ENCODE data around the gene DENND2D.

The DENND2D gene

GRCh38 chr1:111195002-111195684, 5.3 kb downstream of the DENND2D start:
- H3K36me3 ChIP-seq (ENCODE audit: control insufficient read depth, insufficient read depth, low read length) = no peaks in the 10 kb centered on the region
- H3K27ac ChIP-seq (ENCODE audit: insufficient read depth, low read depth, low read length, poor library complexity, severe bottlenecking) = no peak overlapping the region
- H3K4me1 ChIP-seq (ENCODE audit: control insufficient read depth, insufficient read depth, low read length) = peaks cover 5% of the 10 kb centered on the region
- H3K4me3 ChIP-seq (ENCODE audit: insufficient read depth, low read depth, low read length) = no peak overlapping the region
- 94 to 95% methylated on average over 4 of the region's 4 CpGs for WGBS, 2 experiments
- no peaks in the 10 kb centered on the region for H3K9me3 ChIP-seq (ENCODE audit: control insufficient read depth, low read length)
- H3K27me3 ChIP-seq (ENCODE audit: control insufficient read depth, insufficient read depth, low read length, poor library complexity, severe bottlenecking) = no peaks in the 10 kb centered on the region

- WGBS, 2 experiments = 93 to 94% methylated on average over 3 of the region's 3 CpGs
- H3K4me3 ChIP-seq (ENCODE audit: insufficient read depth, low read depth, low read length) = no peak overlapping the region
- H3K27me3 ChIP-seq (ENCODE audit: control insufficient read depth, insufficient read depth, low read length, poor library complexity, severe bottlenecking) = no peaks in the 10 kb centered on the region
- H3K36me3 ChIP-seq (ENCODE audit: control insufficient read depth, insufficient read depth, low read length) = no peaks in the 10 kb centered on the region
- H3K9me3 ChIP-seq (ENCODE audit: control insufficient read depth, low read length) = no peaks in the 10 kb centered on the region
- peaks cover 5% of the 10 kb centered on the region for H3K4me1 ChIP-seq (ENCODE audit: control insufficient read depth, insufficient read depth, low read length)
- no peak overlapping the region for H3K27ac ChIP-seq (ENCODE audit: insufficient read depth, low read depth, low read length, poor library complexity, severe bottlenecking)
These were observed 6.5 kb downstream of the DENND2D start for GRCh38 chr1:111193712-111194480.

GRCh38 chr1:111192658-111193519, 7.6 kb downstream of the DENND2D start:
- Histone ChIP-seq H3K27me3 (ENCODE audit: control insufficient read depth, insufficient read depth, low read length, poor library complexity, severe bottlenecking) (no peaks in the 10 kb centered on the region), H3K27ac (ENCODE audit: insufficient read depth, low read depth, low read length, poor library complexity, severe bottlenecking) (no peak overlapping the region), H3K9me3 (ENCODE audit: control insufficient read depth, low read length) (no peaks in the 10 kb centered on the region), H3K4me1 (ENCODE audit: control insufficient read depth, insufficient read depth, low read length) (peaks cover 5% of the 10 kb centered on the region), H3K36me3 (ENCODE audit: control insufficient read depth, insufficient read depth, low read length) (no peaks in the 10 kb centered on the region), H3K4me3 (ENCODE audit: insufficient read depth, low read depth, low read length) (no peak overlapping the region)
- WGBS, 2 experiments = 77 to 78% methylated on average over 10 of the region's 10 CpGs

- Histone ChIP-seq H3K4me3 (ENCODE audit: insufficient read depth, low read depth, low read length) (no peak overlapping the region), H3K27ac (ENCODE audit: insufficient read depth, low read depth, low read length, poor library complexity, severe bottlenecking) (no peak overlapping the region), H3K4me1 (ENCODE audit: control insufficient read depth, insufficient read depth, low read length) (peaks cover 5% of the 10 kb centered on the region), H3K36me3 (ENCODE audit: control insufficient read depth, insufficient read depth, low read length) (peaks cover 1% of the 10 kb centered on the region), H3K9me3 (ENCODE audit: control insufficient read depth, low read length) (no peaks in the 10 kb centered on the region), H3K27me3 (ENCODE audit: control insufficient read depth, insufficient read depth, low read length, poor library complexity, severe bottlenecking) (no peaks in the 10 kb centered on the region)
- 92 to 93% methylated on average over 5 of the region's 5 CpGs for WGBS, 2 experiments
These were observed 8.4 kb downstream of the DENND2D start for GRCh38 chr1:111192074-111192473.

GRCh38 chr1:111191496-111191895, 8.9 kb downstream of the DENND2D start:
- Histone ChIP-seq H3K27me3 (ENCODE audit: control insufficient read depth, insufficient read depth, low read length, poor library complexity, severe bottlenecking) (no peaks in the 10 kb centered on the region), H3K27ac (ENCODE audit: insufficient read depth, low read depth, low read length, poor library complexity, severe bottlenecking) (no peak overlapping the region), H3K4me1 (ENCODE audit: control insufficient read depth, insufficient read depth, low read length) (peaks cover 4% of the 10 kb centered on the region), H3K36me3 (ENCODE audit: control insufficient read depth, insufficient read depth, low read length) (peaks cover 5% of the 10 kb centered on the region), H3K4me3 (ENCODE audit: insufficient read depth, low read depth, low read length) (no peak overlapping the region), H3K9me3 (ENCODE audit: control insufficient read depth, low read length) (no peaks in the 10 kb centered on the region)
- WGBS, 2 experiments = 61 to 65% methylated on average over 3 of the region's 3 CpGs

DNA sequence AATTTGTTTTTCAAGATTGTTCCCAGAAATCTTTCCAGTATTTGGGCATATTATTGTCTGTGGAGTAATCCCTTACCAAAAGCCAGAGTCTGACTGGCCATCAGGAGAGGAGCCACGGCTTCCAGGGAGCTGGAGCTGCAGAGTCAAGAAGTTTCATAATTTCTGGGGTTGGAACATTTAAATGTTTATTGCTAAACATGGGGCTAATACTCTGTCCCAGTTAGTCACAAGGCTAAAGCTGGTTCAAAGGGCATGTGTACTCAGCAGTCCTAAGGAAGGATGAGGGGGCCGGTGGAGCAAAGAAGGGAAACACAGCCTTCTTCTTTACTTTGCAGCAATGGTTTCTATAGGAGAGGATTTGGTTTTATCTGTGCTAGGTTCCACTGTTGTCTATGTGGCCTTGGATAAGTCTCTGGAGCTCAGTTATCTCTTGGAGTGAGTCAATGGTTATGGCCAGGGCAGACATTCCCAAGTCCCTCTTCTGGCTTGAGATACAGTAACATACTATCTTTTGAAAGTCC, 9.5 kb downstream of the DENND2D start:
- Histone ChIP-seq H3K9me3 (ENCODE audit: control insufficient read depth, low read length) (no peaks in the 10 kb centered on the region), H3K27me3 (ENCODE audit: control insufficient read depth, insufficient read depth, low read length, poor library complexity, severe bottlenecking) (no peaks in the 10 kb centered on the region), H3K27ac (ENCODE audit: insufficient read depth, low read depth, low read length, poor library complexity, severe bottlenecking) (no peak overlapping the region), H3K36me3 (ENCODE audit: control insufficient read depth, insufficient read depth, low read length) (peaks cover 5% of the 10 kb centered on the region), H3K4me1 (ENCODE audit: control insufficient read depth, insufficient read depth, low read length) (no peaks in the 10 kb centered on the region), H3K4me3 (ENCODE audit: insufficient read depth, low read depth, low read length) (no peak overlapping the region)
- WGBS, 2 experiments = 93 to 98% methylated on average over 2 of the region's 2 CpGs

DNA sequence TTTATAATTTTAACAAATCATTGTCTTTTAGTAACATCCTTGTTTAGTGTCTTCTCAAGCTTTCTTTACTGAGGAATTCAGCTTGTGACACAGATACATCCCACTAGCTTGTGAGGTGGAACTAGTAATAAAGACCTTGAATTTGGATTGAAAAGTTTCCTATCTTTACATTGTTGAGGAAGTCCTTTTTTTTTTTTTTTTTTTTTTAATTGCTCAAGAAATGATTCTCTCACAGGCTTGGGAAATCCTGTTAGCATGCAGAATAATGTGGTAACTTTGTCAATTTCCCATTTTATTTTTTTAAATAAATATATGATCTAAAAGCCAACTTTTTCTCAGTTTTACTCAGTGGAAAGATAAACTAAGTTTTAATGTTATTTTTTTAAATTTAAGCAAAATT, 15.8 kb downstream of the DENND2D start:
- no peaks in the 10 kb centered on the region for H3K9me3 ChIP-seq (ENCODE audit: control insufficient read depth, low read length)
- H3K27ac ChIP-seq (ENCODE audit: insufficient read depth, low read depth, low read length, poor library complexity, severe bottlenecking) = no peak overlapping the region
- no peaks in the 10 kb centered on the region for H3K27me3 ChIP-seq (ENCODE audit: control insufficient read depth, insufficient read depth, low read length, poor library complexity, severe bottlenecking)
- no peak overlapping the region for H3K4me3 ChIP-seq (ENCODE audit: insufficient read depth, low read depth, low read length)
- H3K36me3 ChIP-seq (ENCODE audit: control insufficient read depth, insufficient read depth, low read length) = peaks cover 5% of the 10 kb centered on the region
- H3K4me1 ChIP-seq (ENCODE audit: control insufficient read depth, insufficient read depth, low read length) = no peaks in the 10 kb centered on the region

- 95 to 97% methylated on average over 5 to 6 of the region's 6 CpGs for WGBS, 2 experiments
- peaks cover 5% of the 10 kb centered on the region for H3K36me3 ChIP-seq (ENCODE audit: control insufficient read depth, insufficient read depth, low read length)
These were observed 17.0 kb downstream of the DENND2D start for GRCh38 chr1:111183308-111184069.

GRCh38 chr1:111182052-111182451, 18.4 kb downstream of the DENND2D start:
- no peaks in the 10 kb centered on the region for H3K27me3 ChIP-seq (ENCODE audit: control insufficient read depth, insufficient read depth, low read length, poor library complexity, severe bottlenecking)
- H3K4me3 ChIP-seq (ENCODE audit: insufficient read depth, low read depth, low read length) = no peak overlapping the region
- no peaks in the 10 kb centered on the region for H3K9me3 ChIP-seq (ENCODE audit: control insufficient read depth, low read length)
- peaks cover 3% of the 10 kb centered on the region for H3K36me3 ChIP-seq (ENCODE audit: control insufficient read depth, insufficient read depth, low read length)
- 93 to 100% methylated on average over 2 of the region's 2 CpGs for WGBS, 2 experiments
- no peak overlapping the region for H3K27ac ChIP-seq (ENCODE audit: insufficient read depth, low read depth, low read length, poor library complexity, severe bottlenecking)
- no peaks in the 10 kb centered on the region for H3K4me1 ChIP-seq (ENCODE audit: control insufficient read depth, insufficient read depth, low read length)

More at GRCh38 chr1:111183308-111184069, 17.0 kb downstream of the DENND2D start:
- H3K27me3 ChIP-seq (ENCODE audit: control insufficient read depth, insufficient read depth, low read length, poor library complexity, severe bottlenecking) = no peaks in the 10 kb centered on the region
- H3K27ac ChIP-seq (ENCODE audit: insufficient read depth, low read depth, low read length, poor library complexity, severe bottlenecking) = no peak overlapping the region
- no peak overlapping the region for H3K4me3 ChIP-seq (ENCODE audit: insufficient read depth, low read depth, low read length)
- no peaks in the 10 kb centered on the region for H3K9me3 ChIP-seq (ENCODE audit: control insufficient read depth, low read length)
- H3K4me1 ChIP-seq (ENCODE audit: control insufficient read depth, insufficient read depth, low read length) = no peaks in the 10 kb centered on the region

Data from ectodermal cell (in vitro differentiated cells).